Right lobe of liver (tissue), 6 donors: Measurements from ENCODE around the gene PPBP. TPM values are rescaled to one million over a fixed set of nuclear protein-coding genes. Genes with fewer than 3 reads are reported as not detected.

Experiments
- ATAC-seq, 4 donors: fragments of 200-7000 bp; cut with Tn5 transposase; one replicate each; pipeline ENCODE4 v1.9.1; 2020; ENCODE audit warnings: mild to moderate bottlenecking in 4 of 4, moderate library complexity in 4 of 4
- DNase-seq, 3 donors: peaks; one replicate each; pipeline ENCODE4 v3.0.0-alpha.2; 2020
- H3K27ac ChIP-seq, 3 donors: fragments of 200-600 bp; one replicate each; pipeline ENCODE4 v1.8.0; 2022
- H3K27me3 ChIP-seq, 2 donors: fragments of 200-600 bp; one replicate each; pipeline ENCODE4 v1.8.0; 2022
- H3K36me3 ChIP-seq, 4 donors: fragments of 200-600 bp; sonication (generic) in 1 of 4; one replicate each; pipeline versions ENCODE4 v1.5.1 to v1.8.0; 2017 to 2022; ENCODE audit warnings: control low read depth in 1 of 4
- H3K4me1 ChIP-seq, 4 donors: fragments of 200-600 bp; sonication (generic) in 1 of 4; one replicate each; pipeline versions ENCODE4 v1.5.1 to v1.8.0; 2017 to 2022; ENCODE audit warnings: control low read depth in 1 of 4
- H3K4me3 ChIP-seq, 3 donors: fragments of 200-600 bp; one replicate each; pipeline ENCODE4 v1.8.0; 2022
- H3K9me3 ChIP-seq, 4 donors: fragments of 200-600 bp; sonication (generic) in 1 of 4; one replicate each; pipeline versions ENCODE4 v1.5.1 to v1.8.0; 2017 to 2022; ENCODE audit warnings: control low read depth in 1 of 4
- CTCF ChIP-seq, 4 donors: fragments of 200-600 bp in 3 of 4; fragments of 450-650 bp in 1 of 4; IDR thresholded peaks; one replicate each; pipeline versions ENCODE4 v1.5.1 to v1.8.0; 2016 to 2022; ENCODE audit warnings: antibody characterized with exemption in 4 of 4, mild to moderate bottlenecking in 2 of 4
- POLR2A ChIP-seq: fragments of 450-650 bp; IDR thresholded peaks from one replicate; pipeline ENCODE4 v1.6.1; 2017; ENCODE audit warnings: antibody characterized with exemption, mild to moderate bottlenecking
- WGBS: methylation state at CpG from one replicate; pipeline ENCODE4 v1.1.6; 2018; ENCODE audit warnings: low coverage, low lambda C conversion rate; ENCODE audit not compliant: insufficient coverage; ENCODE audit errors: missing lambda C conversion rate; 5-methylcytosine and 5-hydroxymethylcytosine counted together
- intact Hi-C, 2 donors: fragments of 100-400 bp; cut with DNase I; formaldehyde crosslinking; loops; one replicate each; pipeline versions ENCODE4 v1.11.2 to v1.14.1; 2022
- total RNA-seq, 6 experiments: library from RNA; depleted of rRNA in 2 of 6; stranded (reverse); fragments of >200 nt in 2 of 6; fragmentation: NEBNext Ultra II Directional in 3 of 6; extraction: Animal tissue kit (Norgen Biotek cat#: 25700) in 3 of 6; gene quantifications; one replicate each; pipeline versions ENCODE4 v1.1.0 to v1.2.4, GENCODE V29; 2016 to 2023
- donor health status: DM: no; HTN: yes; CAD: no.
- donor health status: DM: no; HTN: no; CAD: no.
- donor health status: DM: no; HTN: no; CAD: no.
- donor health status: DM: no; HTN: yes; CAD: no.
- donor health status: DM: no; HTN: yes; CAD: no.

PPBP gene
- total RNA-seq, 6 experiments from 2014 or later = 0.42 to 8.5 (median 1.2) TPM; not detected in 1

- Histone ChIP-seq H3K27me3 (no peaks in the 10 kb centered on the region), H3K4me1 (no peaks in the 10 kb centered on the region), H3K27ac (no peak overlapping the region), H3K9me3 (no peaks in the 10 kb centered on the region), H3K36me3 (no peaks in the 10 kb centered on the region), H3K4me3 (no peak overlapping the region)
- DNase-seq (no peak), ATAC-seq (no peak)
- WGBS = 48% methylated on average over 2 of the region's 2 CpGs
- intact Hi-C loops = no loop called here
- TF ChIP-seq CTCF (IDR thresholded peaks at IDR 0.05) (no peak), POLR2A (no peak)
Measured at GRCh38 chr4:74013264-74013663, 25.3 kb upstream of the PPBP start.

GRCh38 chr4:74012130-74012529 lies 24.1 kb upstream of the PPBP start:
- Histone ChIP-seq H3K27ac (no peak overlapping the region), H3K36me3 (no peaks in the 10 kb centered on the region), H3K27me3 (no peaks in the 10 kb centered on the region), H3K4me1 (no peaks in the 10 kb centered on the region), H3K4me3 (no peak overlapping the region), H3K9me3 (no peaks in the 10 kb centered on the region)
- intact Hi-C loops = no loop called here
- ATAC-seq = no peak
- TF ChIP-seq POLR2A = no peak
- no peak for TF ChIP-seq CTCF (IDR thresholded peaks at IDR 0.05)
- 52% methylated on average over 4 of the region's 4 CpGs for WGBS
- DNase-seq = no peak

GRCh38 chr4:74009307-74009706 lies 21.3 kb upstream of the PPBP start:
- no peak for ATAC-seq
- intact Hi-C loops = no loop called here
- H3K36me3 ChIP-seq = no peaks in the 10 kb centered on the region
- no peaks in the 10 kb centered on the region for H3K27me3 ChIP-seq
- 77% methylated on average over 3 of the region's 3 CpGs for WGBS
- H3K9me3 ChIP-seq = no peaks in the 10 kb centered on the region
- TF ChIP-seq CTCF (IDR thresholded peaks at IDR 0.05) = no peak
- no peak for TF ChIP-seq POLR2A
- DNase-seq = no peak
- H3K4me3 ChIP-seq = no peak overlapping the region
- no peak overlapping the region for H3K27ac ChIP-seq
- H3K4me1 ChIP-seq = no peaks in the 10 kb centered on the region

GRCh38 chr4:74006009-74006476 lies 18.1 kb upstream of the PPBP start:
- H3K9me3 ChIP-seq = no peaks in the 10 kb centered on the region
- H3K4me3 ChIP-seq = no peak overlapping the region
- no peaks in the 10 kb centered on the region for H3K36me3 ChIP-seq
- intact Hi-C loops = no loop called here
- H3K4me1 ChIP-seq = no peaks in the 10 kb centered on the region
- TF ChIP-seq CTCF (IDR thresholded peaks at IDR 0.05) (no peak), POLR2A (no peak)
- H3K27ac ChIP-seq = no peak overlapping the region
- 44% methylated on average over 2 of the region's 2 CpGs for WGBS
- H3K27me3 ChIP-seq = no peaks in the 10 kb centered on the region
- ATAC-seq = no peak
- no peak for DNase-seq

GRCh38 chr4:74005528-74005927 lies 17.5 kb upstream of the PPBP start:
- intact Hi-C loops = no loop called here
- TF ChIP-seq POLR2A (no peak), CTCF (IDR thresholded peaks at IDR 0.05) (no peak)
- WGBS = 15% methylated on average over 3 of the region's 3 CpGs

More at GRCh38 chr4:74005528-74005927, 17.5 kb upstream of the PPBP start:
- DNase-seq (no peak), ATAC-seq (peak in 3 of 4 donors; percentile 29 to 78 (median 56))
- H3K27ac ChIP-seq = no peak overlapping the region
- H3K27me3 ChIP-seq = no peaks in the 10 kb centered on the region
- H3K9me3 ChIP-seq = no peaks in the 10 kb centered on the region
- H3K4me3 ChIP-seq = no peak overlapping the region
- H3K36me3 ChIP-seq = no peaks in the 10 kb centered on the region
- no peaks in the 10 kb centered on the region for H3K4me1 ChIP-seq
